Hematopoietic multipotent progenitor cell treated with erythropoietin and hydrocortisone succinate and interleukin-3 and kit ligand, for 4 days (in vitro differentiated cells): ENCODE results near the gene DTD2.
"Not testable (repeated sequence)": the region's sequence is repeated elsewhere in the genome, so short reads cannot be mapped to it uniquely, and the experiment has no call there.

Source experiments
- DNase-seq: peaks from one replicate; pipeline ENCODE4 v3.0.0-alpha.2; 2015

Gene DTD2

GRCh38 chr14:31441273-31442111 lies 15.8 kb downstream of the DTD2 start:
- DNase-seq = peak; percentile 21

- DNase-seq = no peak
Measured at GRCh38 chr14:31440280-31440679, 17.0 kb downstream of the DTD2 start.

- no peak for DNase-seq
Measured at GRCh38 chr14:31439561-31439960, 17.7 kb downstream of the DTD2 start.

GRCh38 chr14:31437045-31437691 lies 20.1 kb downstream of the DTD2 start:
- not testable (repeated sequence) for DNase-seq

GRCh38 chr14:31435276-31435675 lies 22.0 kb downstream of the DTD2 start:
- no peak for DNase-seq

GRCh38 chr14:31430634-31431264 lies 26.6 kb downstream of the DTD2 start:
- no peak for DNase-seq

GRCh38 chr14:31429791-31430190 lies 27.5 kb downstream of the DTD2 start:
- no peak for DNase-seq

GRCh38 chr14:31428011-31428410 lies 29.3 kb downstream of the DTD2 start:
- DNase-seq = no peak

- DNase-seq = no peak
Measured at GRCh38 chr14:31426663-31427062, 30.6 kb downstream of the DTD2 start.

- DNase-seq = no peak
Measured at GRCh38 chr14:31425905-31426304, 31.4 kb downstream of the DTD2 start.

GRCh38 chr14:31421200-31421599 lies 36.1 kb downstream of the DTD2 start:
- DNase-seq = no peak

GRCh38 chr14:31420319-31421111 lies 36.8 kb downstream of the DTD2 start, which contains the start of gene HEATR5A:
Gene HEATR5A, minus strand, starts transcription at chr14:31420550. Its CDS starts 17,575 bp downstream, at chr14:31402975.
- DNase-seq = peak; percentile 98

- DNase-seq = no peak
Measured at GRCh38 chr14:31419967-31420318, 37.4 kb downstream of the DTD2 start.

GRCh38 chr14:31419179-31419966 lies 37.9 kb downstream of the DTD2 start:
- peak; percentile 40 for DNase-seq

GRCh38 chr14:31418440-31418839 lies 38.9 kb downstream of the DTD2 start:
- peak; percentile 22 for DNase-seq

- DNase-seq = no peak
Measured at GRCh38 chr14:31414190-31414833, 43.0 kb downstream of the DTD2 start.

- DNase-seq = no peak
Measured at GRCh38 chr14:31411218-31411727, 46.0 kb downstream of the DTD2 start.

- DNase-seq = peak; percentile 80
Measured at GRCh38 chr14:31410048-31410650, 47.2 kb downstream of the DTD2 start.

GRCh38 chr14:31408421-31408820 lies 48.9 kb downstream of the DTD2 start:
- DNase-seq = no peak

- DNase-seq = peak; percentile 15
Measured at GRCh38 chr14:31405599-31406232, 51.6 kb downstream of the DTD2 start.
